HEK293 (cell line): Measurements from ENCODE around the gene TTLL12.
A peak's percentile ranks its signal among the peaks of the same experiment; 100 is the strongest.

ENCODE experiments used
- CTCF ChIA-PET: fragments of 350-600 bp; formaldehyde crosslinking; extraction: SDS; loops from one replicate; lab custom pipeline; 2021; ENCODE audit warnings: antibody characterized with exemption; lab: Yijun Ruan, JAX
- POLR2A ChIA-PET: fragments of 300-600 bp; formaldehyde crosslinking; extraction: SDS; loops from one replicate; lab custom pipeline; 2020; ENCODE audit warnings: antibody characterized with exemption, inconsistent platforms; lab: Yijun Ruan, JAX
- H3K27ac ChIP-seq: fragments of 200-500 bp; sonication (Bioruptor generic); 2 replicates; pipeline ENCODE4 v1.5.1; 2014; ENCODE audit warnings: low read depth, low read length, control low read depth, inconsistent platforms; ENCODE audit errors: extremely low read depth
- H3K36me3 ChIP-seq, 2 experiments: fragments of 200-500 bp in 1 of 2; sonication (Bioruptor generic) in 1 of 2; 1 replicate in 1 of 2; 2 replicates in 1 of 2; pipeline ENCODE4 v1.5.1; 2014 to 2017; ENCODE audit warnings: inconsistent platforms in 2 of 2, low read length in 2 of 2; ENCODE audit not compliant: control insufficient read depth in 2 of 2, insufficient read depth in 1 of 2
- H3K4me1 ChIP-seq: fragments of 200-500 bp; sonication (Bioruptor generic); 2 replicates; pipeline ENCODE4 v1.5.1; 2014; ENCODE audit warnings: mild to moderate bottlenecking, low read length, inconsistent platforms; ENCODE audit not compliant: control insufficient read depth, insufficient read depth
- H3K4me3 ChIP-seq: 2 replicates; pipeline ENCODE4 v1.5.1; 2011; ENCODE audit warnings: low read depth, mild to moderate bottlenecking, control low read depth, low read length, moderate library complexity
- H3K9me3 ChIP-seq: fragments of 200-500 bp; sonication (Bioruptor generic); 2 replicates; pipeline ENCODE4 v1.5.1; 2014; ENCODE audit warnings: low read depth, low read length, inconsistent platforms; ENCODE audit not compliant: control insufficient read depth, insufficient read depth
- AEBP2 ChIP-seq: fragments of 450-650 bp; formaldehyde crosslinking; IDR thresholded peaks from 2 replicates; pipeline ENCODE4 v1.5.1; 2016; ENCODE audit warnings: missing biosample characterization, missing genetic modification characterization, borderline replicate concordance
- CTCF ChIP-seq: fragments of 450-650 bp; formaldehyde crosslinking; IDR thresholded peaks from 2 replicates; pipeline ENCODE4 v1.5.1; 2016; ENCODE audit warnings: missing biosample characterization, missing genetic modification characterization
- GFI1B ChIP-seq: fragments of 450-650 bp; formaldehyde crosslinking; IDR thresholded peaks from 2 replicates; pipeline ENCODE4 v1.5.1; 2016; ENCODE audit warnings: missing biosample characterization, missing genetic modification characterization
- GLIS2 ChIP-seq: fragments of 450-650 bp; formaldehyde crosslinking; IDR thresholded peaks from 2 replicates; pipeline ENCODE4 v1.5.1; 2016; ENCODE audit warnings: missing biosample characterization, missing genetic modification characterization
- HIC1 ChIP-seq: fragments of 450-650 bp; formaldehyde crosslinking; IDR thresholded peaks from 2 replicates; pipeline ENCODE4 v1.5.1; 2016; ENCODE audit warnings: missing biosample characterization, missing genetic modification characterization
- MZF1 ChIP-seq: fragments of 450-650 bp; formaldehyde crosslinking; IDR thresholded peaks from 2 replicates; pipeline ENCODE4 v1.5.1; 2017; ENCODE audit warnings: missing biosample characterization, missing genetic modification characterization, borderline replicate concordance
- PRDM10 ChIP-seq: fragments of 450-650 bp; formaldehyde crosslinking; IDR thresholded peaks from 2 replicates; pipeline ENCODE4 v1.5.1; 2016; ENCODE audit warnings: missing biosample characterization, missing genetic modification characterization
- SP7 ChIP-seq: fragments of 450-650 bp; formaldehyde crosslinking; IDR thresholded peaks from 2 replicates; pipeline ENCODE4 v1.5.1; 2016; ENCODE audit warnings: missing biosample characterization, missing genetic modification characterization
- TCF7L2 ChIP-seq: IDR thresholded peaks from 2 replicates; pipeline ENCODE4 v1.6.1; 2011; ENCODE audit warnings: low read depth, mild to moderate bottlenecking, inconsistent platforms, low read length, moderate library complexity, borderline replicate concordance
- ZBTB17 ChIP-seq: fragments of 450-650 bp; formaldehyde crosslinking; IDR thresholded peaks from 2 replicates; pipeline ENCODE4 v1.5.1; 2016; ENCODE audit warnings: missing biosample characterization, missing genetic modification characterization
- ZBTB8A ChIP-seq: fragments of 450-650 bp; formaldehyde crosslinking; IDR thresholded peaks from 2 replicates; pipeline ENCODE4 v1.5.1; 2016; ENCODE audit warnings: missing biosample characterization, missing genetic modification characterization
- ZNF140 ChIP-seq: fragments of 450-650 bp; formaldehyde crosslinking; IDR thresholded peaks from 2 replicates; pipeline ENCODE4 v1.5.1; 2016; ENCODE audit warnings: missing biosample characterization, missing genetic modification characterization
- ZNF311 ChIP-seq: fragments of 450-650 bp; formaldehyde crosslinking; IDR thresholded peaks from 2 replicates; pipeline ENCODE4 v1.5.1; 2017; ENCODE audit warnings: missing biosample characterization, missing genetic modification characterization, borderline replicate concordance
- ZNF398 ChIP-seq: fragments of 450-650 bp; formaldehyde crosslinking; IDR thresholded peaks from 2 replicates; pipeline ENCODE4 v1.5.1; 2017; ENCODE audit warnings: missing biosample characterization, missing genetic modification characterization
- ZNF510 ChIP-seq: fragments of 450-650 bp; formaldehyde crosslinking; IDR thresholded peaks from 2 replicates; pipeline ENCODE4 v1.5.1; 2018; ENCODE audit warnings: mild to moderate bottlenecking, missing genetic modification characterization, missing biosample characterization; ENCODE audit not compliant: insufficient replicate concordance
- ZNF600 ChIP-seq: fragments of 450-650 bp; formaldehyde crosslinking; IDR thresholded peaks from 2 replicates; pipeline ENCODE4 v1.5.1; 2016; ENCODE audit warnings: missing biosample characterization, missing genetic modification characterization
- ZNF777 ChIP-seq: fragments of 450-650 bp; formaldehyde crosslinking; IDR thresholded peaks from 2 replicates; pipeline ENCODE4 v1.5.1; 2017; ENCODE audit warnings: missing biosample characterization, missing genetic modification characterization, borderline replicate concordance
- ZSCAN30 ChIP-seq: fragments of 450-650 bp; IDR thresholded peaks from 2 replicates; pipeline ENCODE4 v1.5.1; 2018; ENCODE audit warnings: missing biosample characterization, mild to moderate bottlenecking, missing genetic modification characterization, moderate library complexity

The TTLL12 gene

GRCh38 chr22:43157874-43158546 is 28.9 kb downstream of the TTLL12 start:
- peak; percentile 94 for TF ChIP-seq ZBTB17 (tag by site-specific recombination)
- TF ChIP-seq MZF1: no peak; the same call in 1 of the 2 replicates
- TF ChIP-seq CTCF (tag by site-specific recombination): no peak
- no peak for TF ChIP-seq TCF7L2
- TF ChIP-seq GFI1B (tag by site-specific recombination): no peak
- no peak for TF ChIP-seq SP7 (tag by site-specific recombination)
- no peak for TF ChIP-seq ZNF311 (tag by site-specific recombination)
- peak; percentile 67 for TF ChIP-seq PRDM10 (tag by site-specific recombination)
- TF ChIP-seq ZSCAN30 (tag by site-specific recombination): no peak
- peak; percentile 58 for TF ChIP-seq GLIS2 (tag by site-specific recombination)
- no peak for TF ChIP-seq ZNF600 (tag by site-specific recombination)
- TF ChIP-seq ZBTB8A (tag by site-specific recombination): no peak
- TF ChIP-seq ZNF777 (tag by site-specific recombination): no peak
- no peak for TF ChIP-seq ZNF140 (tag by site-specific recombination)
- no peak for TF ChIP-seq AEBP2 (tag by site-specific recombination)
- no peak for TF ChIP-seq ZNF510 (tag by site-specific recombination)
- no peak for TF ChIP-seq HIC1
- TF ChIP-seq ZNF398 (tag by site-specific recombination): no peak
- H3K4me1 ChIP-seq: no peaks in the 10 kb centered on the region
- CTCF ChIA-PET: interaction anchor here (0.7 kb wide), 1 partner anchor 328 kb away, joined by 3 read pairs; no protein-coding TSS in a partner anchor
- POLR2A ChIA-PET: no interaction called here
- H3K27ac ChIP-seq: no peak overlapping the region
- H3K36me3 ChIP-seq: peaks cover 0 to 4% of the 10 kb centered on the region in 2 experiments; a peak in 1 of 3 replicates
- no peaks in the 10 kb centered on the region for H3K9me3 ChIP-seq
- H3K4me3 ChIP-seq: no peak overlapping the region
